Skeletal muscle satellite cell (primary cell): ENCODE data around the gene MEIKIN. TPM values are rescaled to one million over a fixed set of nuclear protein-coding genes. Genes with fewer than 3 reads are reported as not detected.

ENCODE experiments used
- H3K27me3 ChIP-seq: 2 replicates; pipeline ENCODE4 v1.7.0; 2013; ENCODE audit warnings: low read length; ENCODE audit not compliant: control insufficient read depth, insufficient read depth
- H3K36me3 ChIP-seq: 2 replicates; pipeline ENCODE4 v1.7.0; 2013; ENCODE audit warnings: mild to moderate bottlenecking, control low read depth, low read length; ENCODE audit not compliant: insufficient read depth
- H3K4me1 ChIP-seq: 2 replicates; pipeline ENCODE4 v1.7.0; 2013; ENCODE audit warnings: low read length; ENCODE audit not compliant: control insufficient read depth, insufficient read depth
- H3K4me2 ChIP-seq: 2 replicates; pipeline ENCODE4 v1.7.0; 2013; ENCODE audit warnings: mild to moderate bottlenecking, low read length
- H3K4me3 ChIP-seq: 2 replicates; pipeline ENCODE4 v1.7.0; 2013; ENCODE audit warnings: low read length
- H3K9ac ChIP-seq: 2 replicates; pipeline ENCODE4 v1.7.0; 2013; ENCODE audit warnings: mild to moderate bottlenecking, low read depth, low read length, moderate library complexity
- H3K9me3 ChIP-seq: replicated peaks from 2 replicates; pipeline ENCODE4 v1.7.0; 2013; ENCODE audit warnings: mild to moderate bottlenecking, control low read depth, low read length
- total RNA-seq: library from RNA; depleted of rRNA; stranded (reverse); fragments of >200 nt; gene quantifications from 2 replicates; pipeline ENCODE4 v1.2.3, GENCODE V29; 2012; rRNA removed

Gene MEIKIN
- total RNA-seq, result not detected in 2 replicates

- H3K9ac ChIP-seq, result no peak within 1 kb of the TSS
- H3K4me1 ChIP-seq, result no peaks in the 10 kb centered on the region
These were observed at the start of gene MEIKIN for GRCh38 chr5:131945551-131946168. Gene MEIKIN (minus strand): TSS chr5:131945663. CDS start chr5:131945505, 158 bp downstream.

GRCh38 chr5:131994533-131995226 lies 49.2 kb upstream of the MEIKIN start:
- Histone ChIP-seq H3K9ac (no peak overlapping the region), H3K9me3 (no peaks in the 10 kb centered on the region), H3K27me3 (peaks cover 29% of the 10 kb centered on the region), H3K4me2 (no peak overlapping the region), H3K4me1 (no peaks in the 10 kb centered on the region), H3K4me3 (no peak overlapping the region), H3K36me3 (no peaks in the 10 kb centered on the region)

More at GRCh38 chr5:131945551-131946168, at the start of gene MEIKIN:
- Histone ChIP-seq H3K4me3 (no peak within 1 kb of the TSS), H3K9me3 (no peaks in the 10 kb centered on the region), H3K27me3 (peaks cover 25% of the 10 kb centered on the region), H3K36me3 (no peaks in the 10 kb centered on the region), H3K4me2 (no peak within 1 kb of the TSS)

GRCh38 chr5:131994090-131994489 lies 48.6 kb upstream of the MEIKIN start:
- H3K4me1 ChIP-seq, result no peaks in the 10 kb centered on the region
- peaks cover 29% of the 10 kb centered on the region for H3K27me3 ChIP-seq
- H3K4me2 ChIP-seq, result no peak overlapping the region
- no peaks in the 10 kb centered on the region for H3K36me3 ChIP-seq
- H3K4me3 ChIP-seq, result no peak overlapping the region
- no peaks in the 10 kb centered on the region for H3K9me3 ChIP-seq
- no peak overlapping the region for H3K9ac ChIP-seq

GRCh38 chr5:131993676-131994075 lies 48.2 kb upstream of the MEIKIN start:
- Histone ChIP-seq H3K9ac (no peak overlapping the region), H3K9me3 (no peaks in the 10 kb centered on the region), H3K4me1 (no peaks in the 10 kb centered on the region), H3K4me2 (no peak overlapping the region), H3K4me3 (no peak overlapping the region), H3K36me3 (no peaks in the 10 kb centered on the region), H3K27me3 (peaks cover 29% of the 10 kb centered on the region)

GRCh38 chr5:131992370-131992769 lies 46.9 kb upstream of the MEIKIN start:
- Histone ChIP-seq H3K4me3 (no peak overlapping the region), H3K27me3 (peaks cover 29% of the 10 kb centered on the region), H3K9me3 (no peaks in the 10 kb centered on the region), H3K4me2 (no peak overlapping the region), H3K36me3 (no peaks in the 10 kb centered on the region), H3K9ac (no peak overlapping the region), H3K4me1 (no peaks in the 10 kb centered on the region)

- no peaks in the 10 kb centered on the region for H3K36me3 ChIP-seq
- peaks cover 29% of the 10 kb centered on the region for H3K27me3 ChIP-seq
- no peak overlapping the region for H3K4me3 ChIP-seq
- no peak overlapping the region for H3K4me2 ChIP-seq
- H3K9ac ChIP-seq, result no peak overlapping the region
- H3K9me3 ChIP-seq, result no peaks in the 10 kb centered on the region
- H3K4me1 ChIP-seq, result no peaks in the 10 kb centered on the region
These were observed 46.3 kb upstream of the MEIKIN start for GRCh38 chr5:131991593-131992324.

- Histone ChIP-seq H3K4me1 (no peaks in the 10 kb centered on the region), H3K4me2 (no peak overlapping the region), H3K9ac (no peak overlapping the region), H3K36me3 (no peaks in the 10 kb centered on the region), H3K27me3 (peaks cover 29% of the 10 kb centered on the region), H3K9me3 (no peaks in the 10 kb centered on the region), H3K4me3 (no peak overlapping the region)
These were observed 45.3 kb upstream of the MEIKIN start for GRCh38 chr5:131990716-131991115.

- Histone ChIP-seq H3K4me1 (no peaks in the 10 kb centered on the region), H3K4me3 (no peak overlapping the region), H3K36me3 (no peaks in the 10 kb centered on the region), H3K9ac (no peak overlapping the region), H3K4me2 (no peak overlapping the region), H3K9me3 (no peaks in the 10 kb centered on the region), H3K27me3 (peaks cover 30% of the 10 kb centered on the region)
These were observed 43.1 kb upstream of the MEIKIN start for GRCh38 chr5:131988601-131989000.

- Histone ChIP-seq H3K4me2 (no peak overlapping the region), H3K27me3 (peaks cover 35% of the 10 kb centered on the region), H3K4me3 (no peak overlapping the region), H3K36me3 (no peaks in the 10 kb centered on the region), H3K9me3 (no peaks in the 10 kb centered on the region), H3K4me1 (no peaks in the 10 kb centered on the region), H3K9ac (no peak overlapping the region)
These were observed 41.8 kb upstream of the MEIKIN start for GRCh38 chr5:131987251-131987650.

GRCh38 chr5:131986161-131986912 lies 40.9 kb upstream of the MEIKIN start:
- Histone ChIP-seq H3K9me3 (no peaks in the 10 kb centered on the region), H3K36me3 (no peaks in the 10 kb centered on the region), H3K27me3 (peaks cover 26% of the 10 kb centered on the region), H3K4me1 (no peaks in the 10 kb centered on the region), H3K4me2 (no peak overlapping the region), H3K4me3 (no peak overlapping the region), H3K9ac (no peak overlapping the region)
